Esophagus squamous epithelium (tissue), 5 donors: ENCODE results near the gene EFHC2. TPM values are rescaled to one million over a fixed set of nuclear protein-coding genes. Genes with fewer than 3 reads are reported as not detected.

Source experiments
- DNase-seq: peaks from one replicate; lab custom pipeline; 2025; lab: John Stamatoyannopoulos, UW
- H3K27ac ChIP-seq, 4 donors: fragments of 200-600 bp; sonication (generic); one replicate each; pipeline ENCODE4 v1.5.1; 2016 to 2019; ENCODE audit warnings: mild to moderate bottlenecking in 1 of 4
- H3K27me3 ChIP-seq, 4 donors: fragments of 200-600 bp; sonication (generic); 1 replicate in 3 of 4; 2 replicates in 1 of 4; pipeline versions ENCODE4 v1.5.1 to v1.6.0; 2017 to 2021; ENCODE audit warnings: antibody characterized with exemption in 1 of 4
- H3K36me3 ChIP-seq, 3 donors: fragments of 200-600 bp; sonication (generic); one replicate each; pipeline ENCODE4 v1.5.1; 2016 to 2019
- H3K4me1 ChIP-seq, 3 donors: fragments of 200-600 bp; sonication (generic); one replicate each; pipeline ENCODE4 v1.5.1; 2017 to 2019
- H3K4me3 ChIP-seq, 4 donors: fragments of 200-600 bp; sonication (generic); 1 replicate in 3 of 4; 2 replicates in 1 of 4; pipeline ENCODE4 v1.5.1; 2016 to 2019; ENCODE audit warnings: mild to moderate bottlenecking in 2 of 4, moderate library complexity in 1 of 4
- H3K9me3 ChIP-seq, 3 donors: fragments of 200-600 bp; sonication (generic); one replicate each; pipeline ENCODE4 v1.5.1; 2016 to 2019
- CTCF ChIP-seq, 6 experiments: fragments of 450-650 bp in 4 of 6; fragments of 200-600 bp in 2 of 6; sonication (generic) in 2 of 6; IDR thresholded peaks; one replicate each; pipeline ENCODE4 v1.5.1; 2016 to 2019; ENCODE audit warnings: antibody characterized with exemption in 6 of 6, mild to moderate bottlenecking in 4 of 6, moderate library complexity in 4 of 6
- POLR2A ChIP-seq, 4 donors: fragments of 450-650 bp; IDR thresholded peaks; one replicate each; pipeline ENCODE4 v1.6.1; 2017; ENCODE audit warnings: antibody characterized with exemption in 4 of 4, mild to moderate bottlenecking in 4 of 4, moderate library complexity in 3 of 4
- WGBS, 2 donors: methylation state at CpG; one replicate each; pipeline ENCODE4 v1.1.5; 2018; 5-methylcytosine and 5-hydroxymethylcytosine counted together
- intact Hi-C: fragments of 100-400 bp; cut with DNase I; formaldehyde crosslinking; loops from one replicate; pipeline ENCODE4 v1.15.0; 2022
- total RNA-seq, 4 donors: library from RNA; depleted of rRNA; stranded (reverse); fragments of >200 nt; gene quantifications; one replicate each; pipeline ENCODE4 v1.1.0, GENCODE V29; 2016
- donor health status: DM: yes; HTN: yes; CAD: no.

Gene EFHC2
- total RNA-seq, 4 donors from 2014 or later, result 0.22 to 3.1 (median 2.0) TPM

GRCh38 chrX:44174061-44174460 is 169.4 kb downstream of the EFHC2 start:
- DNase-seq, result no peak
- Histone ChIP-seq H3K9me3 (no peaks in the 10 kb centered on the region), H3K4me3 (no peak overlapping the region), H3K4me1 (peaks cover 0 to 8% (median 0%) of the 10 kb centered on the region in 3 donors), H3K36me3 (no peaks in the 10 kb centered on the region), H3K27me3 (no peaks in the 10 kb centered on the region), H3K27ac (no peak overlapping the region)
- WGBS, 2 donors, result 78 to 100% methylated on average over 1 to 3 of the region's 3 CpGs
- intact Hi-C loops, result no loop called here
- no peak for TF ChIP-seq CTCF (IDR thresholded peaks at IDR 0.05)
- TF ChIP-seq POLR2A (IDR thresholded peaks at IDR 0.05), result no peak

- no peak overlapping the region for H3K27ac ChIP-seq
- H3K36me3 ChIP-seq, result no peaks in the 10 kb centered on the region
- H3K4me3 ChIP-seq, result no peak overlapping the region
- 71 to 100% methylated on average over 3 of the region's 3 CpGs for WGBS, 2 donors
- no peaks in the 10 kb centered on the region for H3K9me3 ChIP-seq
- H3K4me1 ChIP-seq, result no peaks in the 10 kb centered on the region
- no peaks in the 10 kb centered on the region for H3K27me3 ChIP-seq
- no peak for DNase-seq
- intact Hi-C loops, result no loop called here
- TF ChIP-seq POLR2A (IDR thresholded peaks at IDR 0.05), result no peak
Measured at GRCh38 chrX:44173219-44173618, 170.3 kb downstream of the EFHC2 start.

GRCh38 chrX:44167116-44167515 is 176.4 kb downstream of the EFHC2 start:
- no peaks in the 10 kb centered on the region for H3K4me1 ChIP-seq
- intact Hi-C loops, result no loop called here
- H3K4me3 ChIP-seq, result no peak overlapping the region
- no peak overlapping the region for H3K27ac ChIP-seq
- no peak for TF ChIP-seq POLR2A (IDR thresholded peaks at IDR 0.05)
- no peak for TF ChIP-seq CTCF (IDR thresholded peaks at IDR 0.05)
- H3K9me3 ChIP-seq, result no peaks in the 10 kb centered on the region
- no peaks in the 10 kb centered on the region for H3K36me3 ChIP-seq
- no peaks in the 10 kb centered on the region for H3K27me3 ChIP-seq
- DNase-seq, result no peak
- 35% methylated on average over 1 of the region's 1 CpG; no CpG with 5 or more reads in 1 of the 2 donors for WGBS, 2 donors

GRCh38 chrX:44162964-44163475 is 180.5 kb downstream of the EFHC2 start:
- intact Hi-C loops, result no loop called here
- no peak for TF ChIP-seq CTCF (IDR thresholded peaks at IDR 0.05)
- no peak for TF ChIP-seq POLR2A (IDR thresholded peaks at IDR 0.05)
- Histone ChIP-seq H3K27me3 (no peaks in the 10 kb centered on the region), H3K9me3 (no peaks in the 10 kb centered on the region), H3K27ac (no peak overlapping the region), H3K4me1 (no peaks in the 10 kb centered on the region), H3K36me3 (no peaks in the 10 kb centered on the region), H3K4me3 (no peak overlapping the region)
- DNase-seq, result no peak

- TF ChIP-seq POLR2A (IDR thresholded peaks at IDR 0.05) (no peak), CTCF (IDR thresholded peaks at IDR 0.05) (no peak)
- H3K4me3 ChIP-seq, result no peak overlapping the region
- no peaks in the 10 kb centered on the region for H3K36me3 ChIP-seq
- H3K27me3 ChIP-seq, result no peaks in the 10 kb centered on the region
- WGBS, 2 donors, result 60 to 100% methylated on average over 1 of the region's 2 CpGs
- no peaks in the 10 kb centered on the region for H3K4me1 ChIP-seq
- no peak for DNase-seq
- H3K9me3 ChIP-seq, result no peaks in the 10 kb centered on the region
- intact Hi-C loops, result no loop called here
- H3K27ac ChIP-seq, result no peak overlapping the region
Measured at GRCh38 chrX:44157858-44158257, 185.6 kb downstream of the EFHC2 start.

- no peak overlapping the region for H3K27ac ChIP-seq
Measured at GRCh38 chrX:44157283-44157682, 186.2 kb downstream of the EFHC2 start.

More at GRCh38 chrX:44157283-44157682, 186.2 kb downstream of the EFHC2 start:
- Histone ChIP-seq H3K9me3 (no peaks in the 10 kb centered on the region), H3K27me3 (no peaks in the 10 kb centered on the region), H3K36me3 (no peaks in the 10 kb centered on the region), H3K4me3 (no peak overlapping the region), H3K4me1 (no peaks in the 10 kb centered on the region)
- no peak for TF ChIP-seq POLR2A (IDR thresholded peaks at IDR 0.05)
- no peak for TF ChIP-seq CTCF (IDR thresholded peaks at IDR 0.05)
- intact Hi-C loops, result no loop called here
- DNase-seq, result no peak
